Memory B cell (primary cell): ENCODE results near the gene C1orf216.

Experiments used
- ATAC-seq: fragments of 150-1000 bp; cut with Tn5 transposase; 2 replicates; pipeline ENCODE4 v1.10.0; 2021; ENCODE audit warnings: low read depth, mild to moderate bottlenecking, moderate library complexity
- DNase-seq, 2 donors: peaks; one replicate each; pipeline ENCODE4 v3.0.0; 2022; ENCODE audit warnings: low spot score in 2 of 2
- H3K27ac Mint-ChIP-seq: one replicate; pipeline ENCODE4 v1.8.0; 2022; ENCODE audit warnings: mild to moderate bottlenecking, moderate library complexity, mixed read lengths
- H3K27me3 Mint-ChIP-seq: one replicate; pipeline ENCODE4 v1.8.0; 2022; ENCODE audit warnings: mixed read lengths
- H3K36me3 Mint-ChIP-seq: one replicate; pipeline ENCODE4 v1.8.0; 2022; ENCODE audit warnings: mild to moderate bottlenecking, mixed read lengths
- H3K4me1 Mint-ChIP-seq: one replicate; pipeline ENCODE4 v1.8.0; 2022; ENCODE audit warnings: mixed read lengths
- H3K4me3 Mint-ChIP-seq: one replicate; pipeline ENCODE4 v1.8.0; 2022; ENCODE audit warnings: mild to moderate bottlenecking, moderate library complexity, mixed read lengths
- H3K9me3 Mint-ChIP-seq: one replicate; pipeline ENCODE4 v1.8.0; 2022; ENCODE audit warnings: mixed read lengths

Gene C1orf216

GRCh38 chr1:35718492-35719336 lies at the start of gene C1orf216:
Gene C1orf216, minus strand, starts transcription at chr1:35718884. Its CDS starts 2,563 bp downstream, at chr1:35716321.
- ATAC-seq = peak; percentile 74
- peak within 1 kb of the TSS; percentile 89 for H3K27ac Mint-ChIP-seq
- peak within 1 kb of the TSS; percentile 97 for H3K4me3 Mint-ChIP-seq
- no peaks in the 10 kb centered on the region for H3K9me3 Mint-ChIP-seq
- peaks cover 28% of the 10 kb centered on the region for H3K4me1 Mint-ChIP-seq
- no peaks in the 10 kb centered on the region for H3K27me3 Mint-ChIP-seq
- H3K36me3 Mint-ChIP-seq = no peaks in the 10 kb centered on the region
- peak; percentile 35 to 60 for DNase-seq

GRCh38 chr1:35764283-35764682 lies 45.6 kb upstream of the C1orf216 start:
- Mint-ChIP-seq H3K4me1 (peaks cover 9% of the 10 kb centered on the region), H3K27me3 (no peaks in the 10 kb centered on the region), H3K27ac (no peak overlapping the region), H3K4me3 (no peak overlapping the region), H3K36me3 (no peaks in the 10 kb centered on the region), H3K9me3 (no peaks in the 10 kb centered on the region)
- ATAC-seq (no peak), DNase-seq (no peak)

- ATAC-seq (no peak), DNase-seq (no peak)
- no peak overlapping the region for H3K27ac Mint-ChIP-seq
- H3K27me3 Mint-ChIP-seq = no peaks in the 10 kb centered on the region
- H3K4me1 Mint-ChIP-seq = peaks cover 5% of the 10 kb centered on the region
- no peak overlapping the region for H3K4me3 Mint-ChIP-seq
- no peaks in the 10 kb centered on the region for H3K9me3 Mint-ChIP-seq
- H3K36me3 Mint-ChIP-seq = no peaks in the 10 kb centered on the region
Measured at GRCh38 chr1:35763201-35763600, 44.5 kb upstream of the C1orf216 start.

GRCh38 chr1:35762141-35762540 lies 43.5 kb upstream of the C1orf216 start:
- ATAC-seq = no peak
- H3K27ac Mint-ChIP-seq = no peak overlapping the region
- no peaks in the 10 kb centered on the region for H3K36me3 Mint-ChIP-seq

GRCh38 chr1:35756064-35756463 lies 37.4 kb upstream of the C1orf216 start:
- H3K36me3 Mint-ChIP-seq = no peaks in the 10 kb centered on the region
- H3K4me1 Mint-ChIP-seq = peaks cover 2% of the 10 kb centered on the region
- no peak for DNase-seq
- H3K9me3 Mint-ChIP-seq = no peaks in the 10 kb centered on the region
- H3K27ac Mint-ChIP-seq = no peak overlapping the region
- no peaks in the 10 kb centered on the region for H3K27me3 Mint-ChIP-seq
- no peak for ATAC-seq
- no peak overlapping the region for H3K4me3 Mint-ChIP-seq

More at GRCh38 chr1:35762141-35762540, 43.5 kb upstream of the C1orf216 start:
- no peak for DNase-seq
- Mint-ChIP-seq H3K4me1 (peaks cover 5% of the 10 kb centered on the region), H3K4me3 (no peak overlapping the region), H3K27me3 (no peaks in the 10 kb centered on the region), H3K9me3 (no peaks in the 10 kb centered on the region)

- Mint-ChIP-seq H3K27me3 (no peaks in the 10 kb centered on the region), H3K4me3 (no peak overlapping the region), H3K36me3 (no peaks in the 10 kb centered on the region), H3K9me3 (no peaks in the 10 kb centered on the region), H3K4me1 (peaks cover 3% of the 10 kb centered on the region), H3K27ac (no peak overlapping the region)
- no peak for DNase-seq
- ATAC-seq = no peak
Measured at GRCh38 chr1:35753626-35754260, 35.1 kb upstream of the C1orf216 start.

GRCh38 chr1:35748326-35748725 lies 29.6 kb upstream of the C1orf216 start:
- Mint-ChIP-seq H3K9me3 (no peaks in the 10 kb centered on the region), H3K4me1 (peaks cover 3% of the 10 kb centered on the region), H3K27ac (no peak overlapping the region), H3K36me3 (no peaks in the 10 kb centered on the region), H3K27me3 (no peaks in the 10 kb centered on the region), H3K4me3 (no peak overlapping the region)
- DNase-seq = no peak
- ATAC-seq = no peak

- ATAC-seq (no peak), DNase-seq (no peak)
- no peak overlapping the region for H3K4me3 Mint-ChIP-seq
- H3K36me3 Mint-ChIP-seq = no peaks in the 10 kb centered on the region
- H3K4me1 Mint-ChIP-seq = no peaks in the 10 kb centered on the region
- H3K27ac Mint-ChIP-seq = no peak overlapping the region
- no peaks in the 10 kb centered on the region for H3K9me3 Mint-ChIP-seq
- H3K27me3 Mint-ChIP-seq = no peaks in the 10 kb centered on the region
Measured at GRCh38 chr1:35745124-35745730, 26.5 kb upstream of the C1orf216 start.

GRCh38 chr1:35737120-35737519 lies 18.4 kb upstream of the C1orf216 start:
- Mint-ChIP-seq H3K9me3 (no peaks in the 10 kb centered on the region), H3K27me3 (no peaks in the 10 kb centered on the region), H3K4me3 (no peak overlapping the region), H3K27ac (no peak overlapping the region), H3K4me1 (peaks cover 5% of the 10 kb centered on the region), H3K36me3 (no peaks in the 10 kb centered on the region)
- DNase-seq (no peak), ATAC-seq (no peak)

GRCh38 chr1:35727434-35728040 lies 8.9 kb upstream of the C1orf216 start:
- H3K4me3 Mint-ChIP-seq = no peak overlapping the region
- DNase-seq (no peak), ATAC-seq (no peak)
- peaks cover 5% of the 10 kb centered on the region for H3K4me1 Mint-ChIP-seq
- H3K27me3 Mint-ChIP-seq = no peaks in the 10 kb centered on the region
- no peaks in the 10 kb centered on the region for H3K36me3 Mint-ChIP-seq
- H3K9me3 Mint-ChIP-seq = no peaks in the 10 kb centered on the region
- no peak overlapping the region for H3K27ac Mint-ChIP-seq

- H3K27ac Mint-ChIP-seq = no peak overlapping the region
Measured at GRCh38 chr1:35726450-35727433, 8.1 kb upstream of the C1orf216 start.

GRCh38 chr1:35725596-35725995 lies 6.9 kb upstream of the C1orf216 start:
- Mint-ChIP-seq H3K36me3 (no peaks in the 10 kb centered on the region), H3K27ac (no peak overlapping the region), H3K4me3 (no peak overlapping the region), H3K27me3 (no peaks in the 10 kb centered on the region), H3K4me1 (peaks cover 5% of the 10 kb centered on the region), H3K9me3 (no peaks in the 10 kb centered on the region)
- ATAC-seq (no peak), DNase-seq (no peak)

More at GRCh38 chr1:35726450-35727433, 8.1 kb upstream of the C1orf216 start:
- Mint-ChIP-seq H3K4me1 (peaks cover 5% of the 10 kb centered on the region), H3K9me3 (no peaks in the 10 kb centered on the region), H3K27me3 (no peaks in the 10 kb centered on the region), H3K4me3 (no peak overlapping the region), H3K36me3 (no peaks in the 10 kb centered on the region)
- ATAC-seq (peak; percentile 89), DNase-seq (peak; percentile 42 to 50)

GRCh38 chr1:35717911-35718476 lies 690 bp downstream of the C1orf216 start:
- no peaks in the 10 kb centered on the region for H3K36me3 Mint-ChIP-seq

More at GRCh38 chr1:35717911-35718476, 690 bp downstream of the C1orf216 start:
- Mint-ChIP-seq H3K4me3 (peak overlapping the region; percentile 97), H3K4me1 (peaks cover 28% of the 10 kb centered on the region), H3K9me3 (no peaks in the 10 kb centered on the region), H3K27ac (no peak overlapping the region), H3K27me3 (no peaks in the 10 kb centered on the region)
- ATAC-seq (no peak), DNase-seq (no peak)
